ENCODE measurements around the gene KDM3A.

Gene KDM3A

GRCh38 chr2:86523491-86523890 is 82.3 kb downstream of the KDM3A start:
- no peak for DNase-seq

- DNase-seq, result no peak
Observed at GRCh38 chr2:86525421-86526340, 84.5 kb downstream of the KDM3A start.

- DNase-seq, result no peak
Observed at GRCh38 chr2:86533589-86533988, 92.4 kb downstream of the KDM3A start.

- DNase-seq, result no peak
Observed at GRCh38 chr2:86541334-86541733, 100.2 kb downstream of the KDM3A start.

Measured in activated CD4-positive, alpha-beta T cell treated with anti-CD3 and anti-CD28 coated beads for 48 hours (primary cell).